ENCODE measurements around the gene METTL16. TPM values are rescaled to one million over a fixed set of nuclear protein-coding genes. Genes with fewer than 3 reads are reported as not detected.

METTL16 gene
- total and polyA plus RNA-seq, 10 donors: 17.1 to 38.2 (median 27.8) TPM

- no peak for DNase-seq
- peaks cover 4 to 22% (median 11%) of the 10 kb centered on the region in 6 donors for H3K4me1 ChIP-seq
- H3K36me3 ChIP-seq: peaks cover 0 to 24% (median 9%) of the 10 kb centered on the region in 6 donors
- intact Hi-C loops (cut with DNase I; ENCODE audit: low total_unique reads): loop anchor here (10.0 kb wide), 1 partner anchor 48 kb away; no protein-coding TSS in a partner anchor
- H3K27ac ChIP-seq: peak overlapping the region in 5 of 8 donors; percentile 2 to 51 (median 28)
- H3K27me3 ChIP-seq (replicated peaks in 1 of 7): no peaks in the 10 kb centered on the region
- 54 to 78% (median 76%) methylated on average over 2 of the region's 2 CpGs for WGBS, 5 donors
- no peaks in the 10 kb centered on the region for H3K9me3 ChIP-seq
- H3K4me3 ChIP-seq: no peak overlapping the region
- TF ChIP-seq POLR2A (IDR thresholded peaks at IDR 0.05) (no peak), POLR2AphosphoS5 (IDR thresholded peaks at IDR 0.05) (peak in 1 of 3 donors; percentile 11)
These were observed 99.1 kb downstream of the METTL16 start for GRCh38 chr17:2412561-2413021.

DNA sequence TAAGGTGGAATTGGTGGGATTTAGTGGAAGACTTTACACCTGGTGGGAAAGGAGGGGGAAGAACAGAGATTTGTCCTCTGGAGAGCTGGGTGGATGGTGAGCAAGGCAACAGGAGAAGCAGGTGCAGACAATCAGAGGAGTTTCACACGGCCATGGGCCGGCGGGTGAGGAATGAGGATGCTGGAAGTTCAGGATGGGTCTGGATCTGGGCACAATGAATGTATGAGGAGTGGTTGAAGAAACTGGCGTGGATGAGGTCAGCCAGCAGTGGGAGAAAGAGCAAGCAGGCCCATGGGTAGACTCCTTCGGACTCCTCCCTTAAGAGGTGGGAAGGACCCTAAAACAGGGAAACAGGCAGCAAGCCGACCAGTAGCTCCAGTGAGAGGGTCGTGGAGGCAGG is 100.7 kb downstream of the METTL16 start:
- Histone ChIP-seq H3K9me3 (no peaks in the 10 kb centered on the region), H3K4me3 (no peak overlapping the region), H3K36me3 (peaks cover 0 to 26% (median 9%) of the 10 kb centered on the region in 6 donors), H3K4me1 (peaks cover 0 to 25% (median 4%) of the 10 kb centered on the region in 6 donors), H3K27me3 (replicated peaks in 1 of 7) (no peaks in the 10 kb centered on the region), H3K27ac (no peak overlapping the region)
- 91 to 95% (median 94%) methylated on average over 7 of the region's 7 CpGs for WGBS, 5 donors
- intact Hi-C loops (cut with DNase I; ENCODE audit: low total_unique reads): loop anchor here (10.0 kb wide), 1 partner anchor 46 kb away; no protein-coding TSS in a partner anchor
- TF ChIP-seq POLR2A (IDR thresholded peaks at IDR 0.05): no peak
- TF ChIP-seq, protein P1, sequence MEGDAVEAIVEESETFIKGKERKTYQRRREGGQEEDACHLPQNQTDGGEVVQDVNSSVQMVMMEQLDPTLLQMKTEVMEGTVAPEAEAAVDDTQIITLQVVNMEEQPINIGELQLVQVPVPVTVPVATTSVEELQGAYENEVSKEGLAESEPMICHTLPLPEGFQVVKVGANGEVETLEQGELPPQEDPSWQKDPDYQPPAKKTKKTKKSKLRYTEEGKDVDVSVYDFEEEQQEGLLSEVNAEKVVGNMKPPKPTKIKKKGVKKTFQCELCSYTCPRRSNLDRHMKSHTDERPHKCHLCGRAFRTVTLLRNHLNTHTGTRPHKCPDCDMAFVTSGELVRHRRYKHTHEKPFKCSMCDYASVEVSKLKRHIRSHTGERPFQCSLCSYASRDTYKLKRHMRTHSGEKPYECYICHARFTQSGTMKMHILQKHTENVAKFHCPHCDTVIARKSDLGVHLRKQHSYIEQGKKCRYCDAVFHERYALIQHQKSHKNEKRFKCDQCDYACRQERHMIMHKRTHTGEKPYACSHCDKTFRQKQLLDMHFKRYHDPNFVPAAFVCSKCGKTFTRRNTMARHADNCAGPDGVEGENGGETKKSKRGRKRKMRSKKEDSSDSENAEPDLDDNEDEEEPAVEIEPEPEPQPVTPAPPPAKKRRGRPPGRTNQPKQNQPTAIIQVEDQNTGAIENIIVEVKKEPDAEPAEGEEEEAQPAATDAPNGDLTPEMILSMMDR (IDR thresholded peaks at IDR 0.05 in 8 of 11, conservative IDR thresholded peaks at IDR 0.05 in 3 of 11): no peak
- no peak for TF ChIP-seq POLR2AphosphoS5 (IDR thresholded peaks at IDR 0.05)
- DNase-seq: no peak

DNA sequence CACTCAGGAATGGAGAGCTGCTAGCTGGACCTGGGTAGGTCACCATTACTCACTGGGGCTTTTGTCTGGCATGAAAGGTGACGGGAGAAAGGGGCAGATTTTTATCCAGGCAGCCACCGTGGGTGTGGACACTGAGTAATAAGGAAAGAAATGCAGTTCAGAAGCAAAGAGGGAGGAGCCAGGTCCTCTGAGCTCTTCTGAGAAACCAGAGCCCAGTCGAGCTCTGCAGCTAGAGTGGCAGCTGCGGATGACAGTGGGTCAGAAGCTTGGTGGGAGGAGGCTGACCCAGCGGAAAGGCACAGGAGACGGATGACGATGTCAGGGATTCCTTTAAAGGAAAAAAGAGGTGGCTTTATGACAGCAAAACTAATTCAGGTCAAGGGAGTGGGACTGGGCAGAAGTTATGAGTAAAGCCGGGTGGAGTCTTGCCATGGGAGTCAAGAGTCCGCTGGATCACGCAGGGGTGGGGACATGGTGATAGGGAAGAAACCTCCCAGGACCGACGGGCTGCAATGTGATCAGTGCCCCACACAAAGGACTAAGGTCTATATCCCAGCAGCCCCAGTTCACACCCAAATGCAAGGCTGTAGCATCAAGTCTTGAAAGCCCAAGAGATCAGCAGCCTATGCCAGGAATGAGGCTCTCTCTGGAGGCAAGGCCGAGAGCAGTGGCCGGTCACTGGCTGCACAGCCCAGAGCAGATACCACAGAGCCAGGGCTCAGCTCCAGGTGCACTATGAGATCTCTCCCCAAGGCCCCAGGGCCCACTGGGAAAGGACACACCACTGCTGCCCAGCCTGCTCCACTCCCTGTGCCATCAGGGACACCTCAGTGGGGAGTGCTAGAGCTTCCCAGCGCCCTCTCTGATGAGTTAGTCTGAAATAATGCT is 104.5 kb downstream of the METTL16 start:
- Histone ChIP-seq H3K27me3 (replicated peaks in 1 of 7) (no peaks in the 10 kb centered on the region), H3K27ac (peak overlapping the region in 7 of 8 donors; percentile 60 to 100 (median 72)), H3K4me3 (no peak overlapping the region), H3K4me1 (peaks cover 0 to 52% (median 23%) of the 10 kb centered on the region in 6 donors), H3K9me3 (no peaks in the 10 kb centered on the region), H3K36me3 (peaks cover 0 to 5% (median 0%) of the 10 kb centered on the region in 6 donors)
- TF ChIP-seq, protein P1 (IDR thresholded peaks at IDR 0.05 in 8 of 11, conservative IDR thresholded peaks at IDR 0.05 in 3 of 11): no peak
- TF ChIP-seq POLR2A (IDR thresholded peaks at IDR 0.05) (no peak), POLR2AphosphoS5 (IDR thresholded peaks at IDR 0.05) (peak; percentile 9 to 46 (median 45))
- DNase-seq: no peak
- WGBS, 5 donors: 65 to 81% (median 76%) methylated on average over 13 to 15 of the region's 15 CpGs
- intact Hi-C loops (cut with DNase I; ENCODE audit: low total_unique reads): no loop called here

DNA sequence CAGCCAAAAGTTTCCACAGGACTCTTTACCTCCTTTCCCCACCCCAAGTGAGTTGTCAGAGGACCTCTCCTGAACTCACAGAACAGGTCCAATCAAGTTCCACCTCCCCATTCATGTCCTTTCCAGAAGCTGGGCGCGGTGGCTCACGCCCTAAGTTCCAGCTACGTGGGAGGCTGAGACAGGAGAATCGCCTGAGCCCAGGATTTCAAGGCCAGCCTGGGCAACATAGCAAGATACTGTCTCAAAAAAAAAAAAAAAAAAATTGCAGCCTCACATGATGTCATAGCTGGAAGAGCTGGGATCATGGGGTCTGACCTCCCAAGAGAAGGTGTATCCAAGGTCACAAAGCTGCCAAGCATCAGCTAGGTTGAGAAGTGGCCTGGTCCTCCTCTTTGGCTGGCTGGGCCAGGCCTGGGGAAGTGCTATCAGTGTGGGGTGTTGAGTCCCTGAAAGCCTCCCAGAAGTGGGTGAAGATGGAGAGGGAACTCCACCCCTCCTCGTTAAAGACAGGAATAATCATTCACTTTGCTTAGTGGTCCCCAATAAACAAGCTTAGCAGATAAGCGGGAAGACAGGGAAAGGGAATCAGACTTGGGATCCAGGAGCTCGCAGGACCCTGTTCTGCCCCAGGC is 105.3 kb downstream of the METTL16 start:
- Histone ChIP-seq H3K4me1 (peaks cover 0 to 55% (median 23%) of the 10 kb centered on the region in 6 donors), H3K27ac (peak overlapping the region in 7 of 8 donors; percentile 60 to 100 (median 72)), H3K9me3 (no peaks in the 10 kb centered on the region), H3K27me3 (replicated peaks in 1 of 7) (no peaks in the 10 kb centered on the region), H3K4me3 (no peak overlapping the region), H3K36me3 (peaks cover 0 to 5% (median 0%) of the 10 kb centered on the region in 6 donors)
- DNase-seq: no peak
- 79 to 92% (median 87%) methylated on average over 8 of the region's 8 CpGs for WGBS, 5 donors
- TF ChIP-seq POLR2A (IDR thresholded peaks at IDR 0.05) (no peak), POLR2AphosphoS5 (IDR thresholded peaks at IDR 0.05) (no peak)
- TF ChIP-seq, protein P1 (IDR thresholded peaks at IDR 0.05 in 8 of 11, conservative IDR thresholded peaks at IDR 0.05 in 3 of 11): no peak
- intact Hi-C loops (cut with DNase I; ENCODE audit: low total_unique reads): no loop called here
